Measurements from ENCODE around the gene IFNAR2.
"Not testable (repeated sequence)": the region's sequence is repeated elsewhere in the genome, so short reads cannot be mapped to it uniquely, and the experiment has no call there.

The IFNAR2 gene

DNA sequence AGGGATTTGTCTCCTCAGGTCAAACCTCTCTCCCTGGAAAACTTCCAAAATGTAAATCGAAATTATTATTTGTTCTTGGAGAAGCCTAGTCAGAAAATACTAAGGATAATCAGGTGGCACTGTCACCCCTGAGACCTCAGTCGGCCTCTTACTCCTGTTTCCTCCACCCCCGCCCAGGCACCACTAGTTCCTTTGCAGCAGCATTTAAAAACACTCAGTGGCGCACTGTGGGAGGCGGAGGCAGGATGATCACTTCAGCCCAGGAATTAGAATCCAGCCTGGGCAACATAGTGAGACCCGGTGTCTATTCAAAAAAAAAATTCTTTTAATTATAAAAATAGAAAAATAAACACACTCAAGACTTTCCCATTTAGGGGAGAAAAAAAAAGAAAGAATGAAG, 18.0 kb upstream of the IFNAR2 start:
- TF ChIP-seq, protein P1, sequence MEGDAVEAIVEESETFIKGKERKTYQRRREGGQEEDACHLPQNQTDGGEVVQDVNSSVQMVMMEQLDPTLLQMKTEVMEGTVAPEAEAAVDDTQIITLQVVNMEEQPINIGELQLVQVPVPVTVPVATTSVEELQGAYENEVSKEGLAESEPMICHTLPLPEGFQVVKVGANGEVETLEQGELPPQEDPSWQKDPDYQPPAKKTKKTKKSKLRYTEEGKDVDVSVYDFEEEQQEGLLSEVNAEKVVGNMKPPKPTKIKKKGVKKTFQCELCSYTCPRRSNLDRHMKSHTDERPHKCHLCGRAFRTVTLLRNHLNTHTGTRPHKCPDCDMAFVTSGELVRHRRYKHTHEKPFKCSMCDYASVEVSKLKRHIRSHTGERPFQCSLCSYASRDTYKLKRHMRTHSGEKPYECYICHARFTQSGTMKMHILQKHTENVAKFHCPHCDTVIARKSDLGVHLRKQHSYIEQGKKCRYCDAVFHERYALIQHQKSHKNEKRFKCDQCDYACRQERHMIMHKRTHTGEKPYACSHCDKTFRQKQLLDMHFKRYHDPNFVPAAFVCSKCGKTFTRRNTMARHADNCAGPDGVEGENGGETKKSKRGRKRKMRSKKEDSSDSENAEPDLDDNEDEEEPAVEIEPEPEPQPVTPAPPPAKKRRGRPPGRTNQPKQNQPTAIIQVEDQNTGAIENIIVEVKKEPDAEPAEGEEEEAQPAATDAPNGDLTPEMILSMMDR (IDR thresholded peaks at IDR 0.05; ENCODE audit: control insufficient read depth, insufficient read depth, low read depth, low read length, missing control alignments), result no peak
- DNase-seq (ENCODE audit: low read depth), result no peak
- no peak overlapping the region for H3K4me3 ChIP-seq (ENCODE audit: control insufficient read depth, low read depth, low read length)

DNA sequence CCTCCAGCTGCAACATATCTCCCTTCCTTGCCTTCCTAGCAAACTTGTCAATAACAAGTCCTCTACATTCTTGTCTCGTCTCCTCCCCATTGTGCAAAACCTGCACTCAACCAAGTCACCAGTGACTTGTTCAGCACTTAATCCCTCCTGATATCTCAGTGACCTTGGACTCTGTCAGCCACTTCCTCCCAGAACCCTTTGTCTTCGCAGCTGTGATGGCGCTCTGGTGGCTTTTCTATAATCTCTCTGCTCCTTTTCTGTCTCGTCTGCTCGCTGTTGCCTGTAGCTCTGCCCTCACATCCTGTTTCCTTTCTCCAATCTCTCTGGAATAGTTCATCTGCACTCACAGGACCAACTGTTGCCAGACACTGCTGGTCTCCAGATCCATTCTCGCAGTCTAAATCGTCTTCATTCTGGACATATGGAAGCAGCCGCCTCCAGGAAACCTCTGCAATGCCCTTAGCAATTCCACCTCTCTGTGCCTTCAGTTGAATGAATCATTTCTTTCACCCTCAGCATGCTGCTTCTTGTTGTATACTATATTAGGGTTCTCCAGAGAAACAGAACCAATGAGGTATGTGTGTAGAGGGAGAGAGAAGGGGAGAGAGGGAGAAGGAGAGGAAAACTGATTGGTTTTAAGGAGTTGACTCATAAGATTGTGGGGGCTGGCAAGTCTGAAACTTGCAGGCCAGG, 17.4 kb upstream of the IFNAR2 start:
- H3K4me3 ChIP-seq (ENCODE audit: control insufficient read depth, low read depth, low read length), result no peak overlapping the region
- TF ChIP-seq, protein P1 (IDR thresholded peaks at IDR 0.05; ENCODE audit: control insufficient read depth, insufficient read depth, low read depth, low read length, missing control alignments), result no peak
- DNase-seq (ENCODE audit: low read depth), result no peak

DNA sequence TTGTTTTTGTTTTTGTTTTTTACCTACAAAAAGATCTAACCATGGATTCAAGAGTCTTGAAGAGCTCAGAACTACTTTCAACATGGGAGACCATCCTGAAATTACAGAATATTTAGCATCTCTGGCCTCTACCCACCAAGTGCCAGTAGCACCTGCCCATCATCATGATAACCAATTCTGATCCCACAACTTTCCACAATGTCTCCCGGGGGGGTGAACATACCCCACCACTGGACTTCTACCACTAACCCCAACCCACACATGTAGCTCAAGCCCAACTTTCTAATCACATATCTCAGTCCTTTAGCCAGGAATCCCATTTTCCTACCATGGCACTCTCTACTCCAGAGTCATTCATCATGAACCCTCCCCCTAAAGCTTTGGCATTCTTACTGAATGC, 15.7 kb upstream of the IFNAR2 start:
- no peak overlapping the region for H3K4me3 ChIP-seq (ENCODE audit: control insufficient read depth, low read depth, low read length)
- TF ChIP-seq, protein P1 (IDR thresholded peaks at IDR 0.05; ENCODE audit: control insufficient read depth, insufficient read depth, low read depth, low read length, missing control alignments), result no peak
- DNase-seq (ENCODE audit: low read depth), result no peak

DNA sequence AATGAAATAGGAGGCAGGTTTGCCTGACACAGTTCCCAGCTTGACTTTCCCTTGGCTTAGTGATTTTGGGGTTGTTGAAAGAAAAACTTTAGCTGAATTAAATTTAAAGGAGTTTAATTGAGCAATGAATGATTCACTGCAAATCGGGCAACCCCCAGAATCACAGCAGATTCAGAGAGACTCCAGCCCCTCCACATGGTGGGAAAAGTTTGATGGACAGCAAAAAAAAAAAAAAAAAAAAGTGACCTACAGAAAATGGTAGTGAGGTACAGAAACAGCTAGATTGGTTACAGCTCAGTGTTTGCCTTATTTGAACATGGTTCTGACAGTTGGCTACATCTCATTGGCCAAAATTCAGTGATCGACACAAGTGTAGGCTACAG, 12.6 kb upstream of the IFNAR2 start:
- H3K4me3 ChIP-seq (ENCODE audit: control insufficient read depth, low read depth, low read length), result no peak overlapping the region
- TF ChIP-seq, protein P1 (IDR thresholded peaks at IDR 0.05; ENCODE audit: control insufficient read depth, insufficient read depth, low read depth, low read length, missing control alignments), result no peak
- DNase-seq (ENCODE audit: low read depth), result no peak

DNA sequence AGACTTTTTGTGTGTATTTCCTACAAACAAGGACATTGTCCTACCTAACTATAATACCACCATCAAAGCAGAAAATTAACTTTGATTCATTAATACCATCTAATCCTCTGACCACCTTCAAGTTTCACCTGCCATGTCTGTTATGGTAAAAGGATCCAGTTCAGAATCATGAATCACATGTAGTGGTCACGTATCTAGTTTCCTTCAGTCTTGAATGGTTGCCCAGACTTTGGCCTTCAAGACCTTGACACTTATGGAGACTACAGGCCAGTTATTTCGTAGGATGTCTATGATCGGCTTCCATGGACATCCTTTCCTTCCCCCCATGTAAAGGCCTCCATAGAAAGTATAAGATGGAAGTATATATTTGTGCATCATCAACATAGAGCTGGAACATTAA, 10.4 kb upstream of the IFNAR2 start:
- TF ChIP-seq, protein P1 (IDR thresholded peaks at IDR 0.05; ENCODE audit: control insufficient read depth, insufficient read depth, low read depth, low read length, missing control alignments), result no peak
- no peak overlapping the region for H3K4me3 ChIP-seq (ENCODE audit: control insufficient read depth, low read depth, low read length)
- DNase-seq (ENCODE audit: low read depth), result no peak

DNA sequence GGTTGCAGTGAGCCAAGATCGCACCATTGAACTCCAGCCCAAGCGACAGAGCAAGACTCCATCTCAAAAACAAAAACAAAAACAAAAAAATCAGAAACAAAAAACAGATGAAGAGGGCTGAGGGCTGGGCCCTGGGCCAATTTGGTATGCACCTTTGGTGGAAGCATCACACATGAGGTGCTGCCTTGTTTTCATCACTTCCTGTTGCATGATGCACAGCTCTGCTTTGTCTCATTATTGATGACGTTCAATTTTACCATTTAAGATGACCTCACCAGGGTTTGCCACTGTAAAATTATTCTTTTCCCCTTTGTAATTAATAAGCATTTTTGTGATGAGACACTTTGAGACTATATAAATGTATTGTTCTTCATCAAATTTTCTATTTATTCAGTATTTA, 9.8 kb upstream of the IFNAR2 start:
- TF ChIP-seq, protein P1 (IDR thresholded peaks at IDR 0.05; ENCODE audit: control insufficient read depth, insufficient read depth, low read depth, low read length, missing control alignments), result no peak
- no peak for DNase-seq (ENCODE audit: low read depth)
- no peak overlapping the region for H3K4me3 ChIP-seq (ENCODE audit: control insufficient read depth, low read depth, low read length)

DNA sequence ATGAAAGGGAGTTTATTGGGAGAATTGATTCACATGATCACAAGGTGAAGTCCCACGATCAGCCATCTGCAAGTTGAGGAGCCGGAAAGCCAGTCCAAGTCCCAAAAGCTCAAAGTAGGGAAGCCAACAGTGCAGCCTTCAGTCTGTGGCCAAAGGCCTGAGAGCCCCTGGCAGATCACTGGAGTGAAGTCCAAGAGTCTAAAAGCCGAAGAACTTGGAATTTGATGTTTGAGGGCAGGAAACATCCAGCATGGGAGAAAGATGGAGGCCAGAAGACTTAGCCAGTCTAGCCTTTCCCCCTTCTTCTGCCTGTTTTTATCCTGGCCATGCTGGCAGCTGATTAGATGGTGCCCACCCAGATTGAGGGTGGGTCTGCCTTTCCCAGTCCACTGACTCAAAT, 4.4 kb upstream of the IFNAR2 start:
- not testable (repeated sequence) for H3K4me3 ChIP-seq (ENCODE audit: control insufficient read depth, low read depth, low read length); DNase-seq (ENCODE audit: low read depth)
